ENCODE results near the gene C1GALT1C1. TPM values are rescaled to one million over a fixed set of nuclear protein-coding genes. Genes with fewer than 3 reads are reported as not detected.
"Not testable (repeated sequence)": the region's sequence is repeated elsewhere in the genome, so short reads cannot be mapped to it uniquely, and the experiment has no call there.

C1GALT1C1 gene
- total RNA-seq (2014; rRNA removed; shearing (Covaris generic)), result 35.2 and 35.3 TPM in 2 replicates

GRCh38 chrX:120629667-120630537 lies at the start of gene C1GALT1C1:
C1GALT1C1 (minus strand) TSS chrX:120630054; CDS start chrX:120627166, 2,888 bp downstream.
- DNase-seq (ENCODE audit: low read depth), result peak; percentile 94

GRCh38 chrX:120677004-120677652 lies 47.3 kb upstream of the C1GALT1C1 start:
- no peak for DNase-seq (ENCODE audit: low read depth)

GRCh38 chrX:120672841-120673530 lies 43.1 kb upstream of the C1GALT1C1 start:
- DNase-seq (ENCODE audit: low read depth), result no peak

- peak; percentile 81 for DNase-seq (ENCODE audit: low read depth)
Measured at GRCh38 chrX:120672389-120672788, 42.5 kb upstream of the C1GALT1C1 start.

- DNase-seq (ENCODE audit: low read depth), result peak; percentile 13
Measured at GRCh38 chrX:120671963-120672362, 42.1 kb upstream of the C1GALT1C1 start.

GRCh38 chrX:120668357-120668756 lies 38.5 kb upstream of the C1GALT1C1 start:
- no peak for DNase-seq (ENCODE audit: low read depth)

- DNase-seq (ENCODE audit: low read depth), result not testable (repeated sequence)
Measured at GRCh38 chrX:120664535-120664934, 34.7 kb upstream of the C1GALT1C1 start.

GRCh38 chrX:120664081-120664480 lies 34.2 kb upstream of the C1GALT1C1 start:
- DNase-seq (ENCODE audit: low read depth), result no peak

GRCh38 chrX:120662662-120663061 lies 32.8 kb upstream of the C1GALT1C1 start:
- DNase-seq (ENCODE audit: low read depth), result no peak

- no peak for DNase-seq (ENCODE audit: low read depth)
Measured at GRCh38 chrX:120660637-120661036, 30.8 kb upstream of the C1GALT1C1 start.

GRCh38 chrX:120653000-120653399 lies 23.1 kb upstream of the C1GALT1C1 start:
- DNase-seq (ENCODE audit: low read depth), result peak; percentile 17

GRCh38 chrX:120652256-120652655 lies 22.4 kb upstream of the C1GALT1C1 start:
- DNase-seq (ENCODE audit: low read depth), result not testable (repeated sequence)

GRCh38 chrX:120647127-120647526 lies 17.3 kb upstream of the C1GALT1C1 start:
- peak; percentile 18 for DNase-seq (ENCODE audit: low read depth)

- DNase-seq (ENCODE audit: low read depth), result no peak
Measured at GRCh38 chrX:120642871-120643270, 13.0 kb upstream of the C1GALT1C1 start.

- DNase-seq (ENCODE audit: low read depth), result no peak
Measured at GRCh38 chrX:120638619-120639018, 8.8 kb upstream of the C1GALT1C1 start.

- no peak for DNase-seq (ENCODE audit: low read depth)
Measured at GRCh38 chrX:120625371-120625770, 4.5 kb downstream of the C1GALT1C1 start.

- no peak for DNase-seq (ENCODE audit: low read depth)
Measured at GRCh38 chrX:120617996-120618630, 11.7 kb downstream of the C1GALT1C1 start.

- DNase-seq (ENCODE audit: low read depth), result no peak
Measured at GRCh38 chrX:120614816-120615215, 15.0 kb downstream of the C1GALT1C1 start.

- no peak for DNase-seq (ENCODE audit: low read depth)
Measured at GRCh38 chrX:120612086-120612485, 17.8 kb downstream of the C1GALT1C1 start.

GRCh38 chrX:120604361-120604782 lies 25.5 kb downstream of the C1GALT1C1 start:
- DNase-seq (ENCODE audit: low read depth), result peak; percentile 42

GRCh38 chrX:120603707-120604360 lies 26.0 kb downstream of the C1GALT1C1 start, which contains the start of gene MCTS1:
MCTS1 (plus strand) TSS chrX:120604101; CDS start chrX:120604237, 136 bp downstream.
- DNase-seq (ENCODE audit: low read depth), result peak; percentile 91

Measured in Daoy (cell line).